Activated T-cell treated with anti-CD3 and anti-CD28 coated beads, Interleukin-2, amount 50 U/mL, for 48 hours (primary cell): ENCODE data around the gene CTH.
A peak's percentile ranks its signal among the peaks of the same experiment; 100 is the strongest.
"Not testable (repeated sequence)": the region's sequence is repeated elsewhere in the genome, so short reads cannot be mapped to it uniquely, and the experiment has no call there.

Experiments used
- DNase-seq, 2 experiments: peaks; one replicate each; pipeline ENCODE4 v3.0.0-alpha.2; 2020

The CTH gene

GRCh38 chr1:70411360-70411844, 334 bp downstream of the CTH start:
- DNase-seq = no peak

DNA sequence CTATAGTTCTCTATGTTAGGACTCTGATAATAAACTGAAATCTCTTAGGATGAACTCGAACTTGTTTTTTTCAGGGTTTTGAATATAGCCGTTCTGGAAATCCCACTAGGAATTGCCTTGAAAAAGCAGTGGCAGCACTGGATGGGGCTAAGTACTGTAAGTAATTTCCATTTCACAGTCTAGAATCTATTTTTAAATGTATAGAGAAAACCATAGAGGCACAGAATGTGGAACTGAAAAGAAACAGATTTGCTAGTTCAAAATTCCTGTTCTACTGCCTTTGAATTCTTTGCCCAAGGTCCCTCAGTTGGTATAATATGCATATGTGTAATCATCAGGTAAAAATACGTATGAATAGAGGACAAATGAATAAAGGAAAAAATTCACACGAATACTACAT, 4.8 kb downstream of the CTH start:
- DNase-seq = no peak

- not testable (repeated sequence) for DNase-seq
Measured at GRCh38 chr1:70418973-70419734, 8.1 kb downstream of the CTH start.

GRCh38 chr1:70420320-70420719, 9.3 kb downstream of the CTH start:
- no peak for DNase-seq

GRCh38 chr1:70426154-70427131, 15.4 kb downstream of the CTH start:
- DNase-seq = no peak

- no peak for DNase-seq
Measured at GRCh38 chr1:70427976-70428375, 16.9 kb downstream of the CTH start.

DNA sequence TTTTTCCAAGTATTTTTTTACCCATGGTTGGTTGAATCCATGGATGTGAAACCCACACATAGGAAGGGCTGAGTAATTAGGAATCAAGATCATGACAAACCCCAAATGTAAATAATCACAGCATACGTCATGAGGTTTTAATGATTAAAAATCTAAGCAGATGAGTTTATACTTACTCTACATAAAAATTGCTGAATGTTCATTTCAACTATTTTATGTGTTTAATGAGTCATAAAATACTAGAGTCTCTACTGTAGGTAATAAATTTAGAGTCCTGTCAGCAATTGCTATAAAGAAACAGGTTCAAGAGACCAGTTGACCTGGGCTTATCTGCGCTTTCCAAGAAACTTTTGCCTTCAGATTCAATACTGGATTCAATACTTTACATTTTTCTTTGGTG, 18.2 kb downstream of the CTH start:
- DNase-seq = no peak

DNA sequence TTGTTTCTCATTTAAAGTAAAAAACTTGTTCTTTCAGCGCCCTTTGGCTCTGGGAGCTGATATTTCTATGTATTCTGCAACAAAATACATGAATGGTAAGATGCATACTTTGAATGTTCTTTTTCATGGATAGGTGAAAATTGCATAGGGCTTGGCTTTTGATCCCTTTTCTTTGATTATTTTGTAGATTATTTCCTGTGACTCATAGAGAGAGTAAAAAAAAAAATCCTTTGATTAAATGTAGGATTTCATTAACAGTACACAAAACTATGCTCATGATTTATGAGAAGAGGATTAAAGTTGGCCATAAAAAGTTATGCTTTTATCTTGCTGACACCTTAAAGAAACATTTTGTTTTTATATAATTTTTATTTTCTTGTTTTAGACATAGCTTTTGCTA, 18.7 kb downstream of the CTH start:
- no peak for DNase-seq

DNA sequence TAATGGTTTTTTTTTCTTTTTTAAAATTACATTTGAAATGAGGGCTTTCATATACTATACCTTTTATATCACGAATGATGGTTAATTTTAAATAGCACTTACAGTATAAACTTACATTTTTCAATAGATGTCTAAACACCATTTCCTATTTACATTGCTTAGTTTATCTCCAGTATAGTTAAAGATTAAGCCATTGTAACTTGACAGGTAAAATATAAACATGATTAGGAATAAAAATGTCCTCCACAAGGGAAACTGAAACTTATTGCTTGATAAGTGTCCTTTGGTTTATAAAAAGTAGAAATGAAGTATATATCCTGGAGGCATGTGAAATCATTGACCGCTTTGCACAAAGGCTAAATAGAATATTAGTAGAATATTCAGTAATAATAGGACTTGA, 20.2 kb downstream of the CTH start:
- DNase-seq = no peak

GRCh38 chr1:70431874-70432273, 20.8 kb downstream of the CTH start:
- DNase-seq = no peak

- no peak for DNase-seq
Measured at GRCh38 chr1:70434253-70434859, 23.3 kb downstream of the CTH start.

GRCh38 chr1:70436622-70437251, 25.7 kb downstream of the CTH start:
- no peak for DNase-seq

GRCh38 chr1:70438529-70438928, 27.5 kb downstream of the CTH start:
- no peak for DNase-seq

DNA sequence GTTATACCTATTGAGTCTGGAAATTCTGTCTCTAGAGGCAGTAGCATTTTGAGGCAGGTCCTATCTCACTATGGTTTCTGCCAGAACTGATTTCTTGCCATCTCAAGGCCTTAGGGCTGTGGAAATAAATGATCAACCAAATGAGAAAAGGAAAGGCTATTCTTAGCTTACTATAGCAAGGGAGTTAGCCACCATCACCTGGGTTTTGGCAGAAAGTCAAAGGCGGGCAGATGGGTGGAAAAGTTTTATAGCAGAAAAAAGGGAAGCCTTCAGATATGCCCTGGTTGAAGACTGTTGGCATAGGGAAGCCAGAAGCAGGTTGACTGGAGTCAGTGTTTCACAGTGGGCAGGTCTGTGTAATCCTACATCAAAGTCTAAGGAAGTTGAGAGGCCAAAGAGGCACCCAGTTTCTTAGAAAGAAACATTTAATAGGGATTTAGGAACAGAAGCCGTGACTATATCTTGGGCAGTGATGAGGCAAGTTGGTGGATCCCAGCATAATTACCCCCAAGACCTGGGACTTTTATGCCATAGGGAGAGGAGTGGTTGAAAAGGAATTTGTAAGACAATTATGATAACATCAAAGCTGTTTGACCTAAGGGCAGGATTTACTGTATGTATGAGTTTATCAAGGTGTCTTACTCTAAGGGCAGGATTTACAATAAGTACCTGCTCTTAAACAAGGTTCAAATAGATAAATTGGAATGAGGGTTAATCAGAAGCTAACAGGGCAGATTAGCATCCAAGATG, 29.7 kb downstream of the CTH start:
- no peak for DNase-seq

- DNase-seq = no peak
Measured at GRCh38 chr1:70441392-70442035, 30.4 kb downstream of the CTH start.

- DNase-seq = no peak
Measured at GRCh38 chr1:70442490-70442889, 31.4 kb downstream of the CTH start.

DNA sequence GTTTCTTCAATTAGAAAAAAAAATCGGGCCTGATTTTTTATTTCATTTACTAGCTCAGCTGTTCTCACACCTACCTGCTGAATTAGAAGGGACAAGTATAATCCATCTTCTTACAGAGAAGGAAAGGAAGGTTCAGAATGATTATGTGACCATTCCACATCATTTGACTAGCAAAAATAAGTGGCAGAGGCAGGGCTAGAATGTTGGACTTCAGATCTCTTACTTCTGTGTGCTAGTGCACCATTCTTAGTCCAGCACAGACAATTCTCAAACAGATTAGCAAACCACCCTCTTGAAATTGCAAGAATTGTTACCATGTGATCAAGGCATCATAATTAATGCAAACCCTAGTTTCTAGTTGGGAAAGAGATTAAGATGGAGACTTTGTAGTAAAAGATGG, 32.7 kb downstream of the CTH start:
- no peak for DNase-seq

DNA sequence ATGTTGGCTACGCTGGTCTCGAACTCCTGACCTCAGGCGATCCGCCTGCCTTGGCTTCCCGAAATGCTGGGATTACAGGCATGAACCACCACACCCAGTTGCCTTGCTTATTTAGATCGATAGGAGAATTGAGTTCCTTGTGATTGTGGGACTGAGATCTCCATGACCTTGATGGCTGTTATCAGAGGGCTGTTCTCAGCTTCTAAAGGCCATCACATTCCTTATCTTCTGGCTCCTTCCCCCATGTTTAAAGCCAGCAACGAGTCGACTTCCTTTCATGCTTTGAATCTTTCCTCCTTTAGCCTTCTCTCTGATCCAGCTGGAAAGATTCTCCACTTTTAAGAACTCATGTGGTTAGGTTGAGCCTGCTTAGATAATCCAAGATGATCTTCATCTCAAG, 38.0 kb downstream of the CTH start:
- no peak for DNase-seq

GRCh38 chr1:70452164-70452939, 41.3 kb downstream of the CTH start:
- DNase-seq = peak; percentile 33 to 49

DNA sequence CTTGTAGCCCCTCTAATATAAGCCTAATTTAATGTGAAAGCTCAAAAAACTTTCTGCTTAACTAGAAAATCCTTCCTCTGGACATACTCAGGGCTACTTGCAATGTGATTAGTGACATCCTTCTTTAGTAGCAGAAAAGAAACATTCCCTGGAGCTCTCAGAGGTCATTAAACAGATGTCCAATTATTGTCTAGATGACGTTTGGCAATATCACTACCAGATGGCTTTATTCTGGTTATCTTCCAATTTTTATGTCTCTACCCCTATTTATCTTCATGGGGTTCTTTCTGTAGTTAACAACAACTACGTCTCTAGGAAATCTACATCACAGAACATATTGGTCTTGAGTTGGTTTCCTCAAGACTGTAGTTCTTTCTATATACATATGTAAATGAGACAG, 44.2 kb downstream of the CTH start:
- DNase-seq = no peak

DNA sequence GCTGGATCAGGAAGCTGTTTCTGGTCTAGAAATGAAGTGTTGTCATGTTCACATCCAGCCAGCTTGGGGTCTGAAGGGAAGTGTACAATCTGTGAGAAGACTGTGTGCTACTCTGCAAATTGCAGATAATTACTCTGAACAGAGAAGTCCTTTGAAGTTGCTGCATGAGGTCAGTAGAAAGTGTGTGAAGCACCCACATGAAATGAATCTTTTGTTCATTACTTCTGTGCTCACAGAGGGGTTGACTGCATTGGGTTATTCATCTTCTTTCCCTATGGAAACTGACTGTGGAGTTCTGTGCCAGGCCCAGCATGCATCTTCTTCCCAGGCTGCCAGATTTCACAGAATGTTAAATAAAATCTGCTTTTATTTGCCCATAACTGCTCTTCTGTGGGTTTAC, 47.1 kb downstream of the CTH start:
- no peak for DNase-seq
